HFFc6 (cell line): ENCODE data around the gene ATP6AP2. TPM values are rescaled to one million over a fixed set of nuclear protein-coding genes. Genes with fewer than 3 reads are reported as not detected.

Experiments used
- DNase-seq: peaks from one replicate; pipeline ENCODE4 v3.0.0-alpha.2; 2018
- H3K27ac Mint-ChIP-seq: 2 replicates; pipeline ENCODE4 v1.8.0; 2020; ENCODE audit warnings: mild to moderate bottlenecking, mixed read lengths
- H3K27me3 Mint-ChIP-seq: 2 replicates; pipeline ENCODE4 v1.8.0; 2021; ENCODE audit warnings: mild to moderate bottlenecking, moderate library complexity, mixed read lengths; ENCODE audit not compliant: insufficient read depth
- H3K36me3 Mint-ChIP-seq: 2 replicates; pipeline ENCODE4 v1.8.0; 2021; ENCODE audit warnings: low read depth, mixed read lengths
- H3K4me1 Mint-ChIP-seq: 2 replicates; pipeline ENCODE4 v1.8.0; 2020; ENCODE audit warnings: low read depth, mixed read lengths
- H3K4me3 Mint-ChIP-seq: 2 replicates; pipeline ENCODE4 v1.8.0; 2020; ENCODE audit warnings: mild to moderate bottlenecking, moderate library complexity, mixed read lengths
- H3K9me3 Mint-ChIP-seq: 2 replicates; pipeline ENCODE4 v1.8.0; 2020; ENCODE audit warnings: mild to moderate bottlenecking, mixed read lengths
- long read RNA-seq: library from polyadenylated mRNA; unstranded; transcript quantifications from one replicate; pipeline ENCODE4 v2.0.0, GENCODE V29; 2019
- total RNA-seq, 6 experiments: library from RNA; stranded (reverse); fragmentation: NEBNext Ultra II Directional; extraction: Animal tissue kit (Norgen Biotek cat#: 25700); gene quantifications; 2 replicates in 1 of 6; 3 replicates in 5 of 6; pipeline ENCODE4 v1.2.3, GENCODE V29; 2021
- TF ChIP-seq, protein P1 (sequence below): fragments of 200-600 bp; sonication (generic); IDR thresholded peaks from 2 replicates; pipeline ENCODE4 v1.5.0; 2021; ENCODE audit warnings: antibody characterized with exemption, mild to moderate bottlenecking

Gene ATP6AP2, protein sequence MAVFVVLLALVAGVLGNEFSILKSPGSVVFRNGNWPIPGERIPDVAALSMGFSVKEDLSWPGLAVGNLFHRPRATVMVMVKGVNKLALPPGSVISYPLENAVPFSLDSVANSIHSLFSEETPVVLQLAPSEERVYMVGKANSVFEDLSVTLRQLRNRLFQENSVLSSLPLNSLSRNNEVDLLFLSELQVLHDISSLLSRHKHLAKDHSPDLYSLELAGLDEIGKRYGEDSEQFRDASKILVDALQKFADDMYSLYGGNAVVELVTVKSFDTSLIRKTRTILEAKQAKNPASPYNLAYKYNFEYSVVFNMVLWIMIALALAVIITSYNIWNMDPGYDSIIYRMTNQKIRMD
- 100 to 1,000 TPM; 112 to 143 (median 123) TPM for total RNA-seq
- long read RNA-seq, transcript ATP6AP2-224 (8 exons, 1,929 nt) = minor isoform, 5 of 279 reads
- long read RNA-seq, transcript ATP6AP2-217 (9 exons, 2,337 nt) = major isoform, 242 of 279 reads
- long read RNA-seq, partial matches to known transcripts = 12 of 279 reads
- long read RNA-seq, other reads (novel, unspliced or antisense) = 13 of 279 reads

- no peaks in the 10 kb centered on the region for H3K9me3 Mint-ChIP-seq
- H3K27me3 Mint-ChIP-seq = no peaks in the 10 kb centered on the region; the same call in 1 of the 2 replicates
- H3K27ac Mint-ChIP-seq = peak within 1 kb of the TSS; percentile 83
- peak within 1 kb of the TSS; percentile 90 for H3K4me3 Mint-ChIP-seq
- DNase-seq = peak; percentile 91
- TF ChIP-seq, protein P1, sequence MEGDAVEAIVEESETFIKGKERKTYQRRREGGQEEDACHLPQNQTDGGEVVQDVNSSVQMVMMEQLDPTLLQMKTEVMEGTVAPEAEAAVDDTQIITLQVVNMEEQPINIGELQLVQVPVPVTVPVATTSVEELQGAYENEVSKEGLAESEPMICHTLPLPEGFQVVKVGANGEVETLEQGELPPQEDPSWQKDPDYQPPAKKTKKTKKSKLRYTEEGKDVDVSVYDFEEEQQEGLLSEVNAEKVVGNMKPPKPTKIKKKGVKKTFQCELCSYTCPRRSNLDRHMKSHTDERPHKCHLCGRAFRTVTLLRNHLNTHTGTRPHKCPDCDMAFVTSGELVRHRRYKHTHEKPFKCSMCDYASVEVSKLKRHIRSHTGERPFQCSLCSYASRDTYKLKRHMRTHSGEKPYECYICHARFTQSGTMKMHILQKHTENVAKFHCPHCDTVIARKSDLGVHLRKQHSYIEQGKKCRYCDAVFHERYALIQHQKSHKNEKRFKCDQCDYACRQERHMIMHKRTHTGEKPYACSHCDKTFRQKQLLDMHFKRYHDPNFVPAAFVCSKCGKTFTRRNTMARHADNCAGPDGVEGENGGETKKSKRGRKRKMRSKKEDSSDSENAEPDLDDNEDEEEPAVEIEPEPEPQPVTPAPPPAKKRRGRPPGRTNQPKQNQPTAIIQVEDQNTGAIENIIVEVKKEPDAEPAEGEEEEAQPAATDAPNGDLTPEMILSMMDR = no peak
- H3K36me3 Mint-ChIP-seq = no peaks in the 10 kb centered on the region
- peaks cover 23% of the 10 kb centered on the region for H3K4me1 Mint-ChIP-seq
Observed at GRCh38 chrX:40580537-40581335, at the start of gene ATP6AP2. ATP6AP2 (plus strand) TSS chrX:40580970; CDS start chrX:40581066, 96 bp downstream.

DNA sequence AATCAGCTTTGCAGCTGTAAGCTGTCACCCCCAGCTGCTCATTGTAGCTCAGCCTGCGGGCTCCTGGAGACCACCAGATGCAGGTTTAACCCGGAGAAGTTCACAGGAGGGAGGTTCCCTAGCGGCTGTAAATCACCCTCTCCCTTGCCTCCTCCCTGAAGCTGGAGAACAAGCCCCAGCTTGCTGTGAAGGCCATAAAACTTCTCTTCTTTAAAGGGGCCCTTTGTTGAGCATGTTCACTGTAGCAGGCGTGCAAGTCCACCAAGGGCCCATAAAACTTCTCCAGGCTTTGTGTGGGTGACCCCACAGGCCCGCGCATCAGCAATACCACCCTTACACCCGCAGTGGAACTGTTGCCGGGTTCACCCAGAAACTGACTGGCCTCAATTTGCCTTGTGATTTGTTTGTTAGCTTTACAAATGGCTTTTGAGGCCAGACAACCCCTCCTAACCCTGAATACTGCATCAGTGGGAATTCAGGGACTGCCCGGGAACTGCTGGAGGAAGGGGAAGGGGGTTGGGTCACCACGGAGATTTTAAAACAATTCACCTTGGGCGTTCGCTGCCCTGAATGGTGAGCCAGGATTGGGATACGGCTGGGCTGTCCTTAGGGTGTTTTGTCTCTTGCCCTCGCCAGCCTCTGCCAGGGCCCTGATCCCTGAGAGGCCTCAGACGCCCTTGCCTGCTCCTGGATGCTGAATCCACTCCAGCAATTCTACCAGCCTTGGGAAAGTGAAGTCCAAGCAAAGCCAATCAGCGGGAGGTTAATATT lies 49.5 kb upstream of the ATP6AP2 start:
- H3K27ac Mint-ChIP-seq = no peak overlapping the region

GRCh38 chrX:40537310-40537709 lies 43.5 kb upstream of the ATP6AP2 start:
- Mint-ChIP-seq H3K4me3 (no peak overlapping the region), H3K9me3 (no peaks in the 10 kb centered on the region), H3K27me3 (peaks cover 12% of the 10 kb centered on the region), H3K4me1 (peaks cover 14% of the 10 kb centered on the region), H3K36me3 (no peaks in the 10 kb centered on the region), H3K27ac (no peak overlapping the region)
- no peak for DNase-seq
- TF ChIP-seq, protein P1 = no peak

More for the DNA sequence above, 49.5 kb upstream of the ATP6AP2 start:
- H3K4me1 Mint-ChIP-seq = no peaks in the 10 kb centered on the region
- TF ChIP-seq, protein P1 = no peak
- H3K27me3 Mint-ChIP-seq = peaks cover 9% of the 10 kb centered on the region
- no peaks in the 10 kb centered on the region for H3K36me3 Mint-ChIP-seq
- H3K4me3 Mint-ChIP-seq = no peak overlapping the region
- no peak for DNase-seq
- no peaks in the 10 kb centered on the region for H3K9me3 Mint-ChIP-seq

DNA sequence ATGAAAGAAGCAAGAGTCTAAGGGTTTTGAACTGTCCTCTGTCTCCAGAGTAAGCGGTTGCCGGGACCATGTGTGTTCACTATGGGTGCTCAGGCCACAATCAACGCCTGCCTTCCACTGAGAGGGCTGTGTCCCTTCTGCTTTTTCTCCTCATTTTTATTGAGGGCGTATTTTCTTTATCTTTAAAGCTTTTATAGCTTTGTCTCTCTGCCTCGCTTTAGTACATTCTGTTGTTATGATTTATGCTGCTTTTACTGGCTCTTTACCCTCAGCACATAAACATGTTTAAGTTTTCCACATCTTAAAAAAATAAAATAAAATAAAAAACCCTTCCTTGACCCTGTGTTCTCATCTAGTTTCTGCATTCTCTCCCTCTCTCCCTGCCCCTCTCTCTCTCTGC lies 42.4 kb upstream of the ATP6AP2 start:
- H3K4me1 Mint-ChIP-seq = peaks cover 14% of the 10 kb centered on the region
- H3K36me3 Mint-ChIP-seq = no peaks in the 10 kb centered on the region
- no peaks in the 10 kb centered on the region for H3K9me3 Mint-ChIP-seq
- H3K27ac Mint-ChIP-seq = no peak overlapping the region
- TF ChIP-seq, protein P1 = no peak
- DNase-seq = no peak
- H3K4me3 Mint-ChIP-seq = no peak overlapping the region
- H3K27me3 Mint-ChIP-seq = peaks cover 12% of the 10 kb centered on the region
